K562 (cell line): Measurements from ENCODE around the gene FCGBP. TPM values are rescaled to one million over a fixed set of nuclear protein-coding genes. Genes with fewer than 3 reads are reported as not detected.

Source experiments
- BRD9 ChIP-seq: fragments of 450-650 bp; IDR thresholded peaks from 2 replicates; pipeline ENCODE4 v1.6.1; 2018; ENCODE audit warnings: low read depth; ENCODE audit not compliant: partially characterized antibody
- ETV1 ChIP-seq: fragments of 450-650 bp; conservative IDR thresholded peaks from 2 replicates; pipeline ENCODE4 v1.6.1; 2016; ENCODE audit warnings: missing genetic modification characterization, control low read depth, low read depth, missing compliant biosample characterization
- HDAC2 ChIP-seq: fragments of 450-650 bp; IDR thresholded peaks from 2 replicates; pipeline ENCODE4 v1.6.1; 2016; ENCODE audit warnings: mild to moderate bottlenecking
- JUN ChIP-seq, 2 experiments: sonication (generic) in 1 of 2; formaldehyde crosslinking in 1 of 2; IDR thresholded peaks; 2 replicates each; pipeline versions ENCODE4 v1.6.1 to v1.8.0; 2012 to 2022; ENCODE audit warnings: borderline replicate concordance in 2 of 2, mild to moderate bottlenecking in 2 of 2, improper control_type of control experiment in 1 of 2, low read depth in 1 of 2, low read length in 1 of 2, missing genetic modification reagents in 1 of 2
- KDM4B ChIP-seq, 2 experiments: fragments of 450-650 bp in 1 of 2; sonication (generic) in 1 of 2; IDR thresholded peaks; 2 replicates each; pipeline ENCODE4 v1.6.1; 2016 to 2017; ENCODE audit warnings: borderline replicate concordance in 2 of 2, antibody characterized with exemption in 1 of 2, low read depth in 1 of 2, mild to moderate bottlenecking in 1 of 2
- L3MBTL2 ChIP-seq: fragments of 450-650 bp; IDR thresholded peaks from 2 replicates; pipeline ENCODE4 v1.6.1; 2016; ENCODE audit warnings: mild to moderate bottlenecking, moderate library complexity
- MYC ChIP-seq, 2 experiments: fragments of 250-450 bp in 1 of 2; sonication (Bioruptor Pico) in 1 of 2; IDR thresholded peaks; 2 replicates each; pipeline versions ENCODE4 v1.5.1 to v1.6.1; 2012 to 2021; ENCODE audit warnings: low read depth in 2 of 2, borderline replicate concordance in 1 of 2, improper control_type of control experiment in 1 of 2, low read length in 1 of 2, mild to moderate bottlenecking in 1 of 2, moderate library complexity in 1 of 2
- NCOA6 ChIP-seq: fragments of 450-650 bp; IDR thresholded peaks from 2 replicates; pipeline ENCODE4 v1.6.1; 2017; ENCODE audit warnings: mild to moderate bottlenecking
- NFYB ChIP-seq: IDR thresholded peaks from 2 replicates; pipeline ENCODE4 v1.6.1; 2011; ENCODE audit warnings: mild to moderate bottlenecking, moderate library complexity; ENCODE audit not compliant: insufficient read length; ENCODE audit errors: extremely low read depth
- PHF20 ChIP-seq: fragments of 450-650 bp; IDR thresholded peaks from 2 replicates; pipeline ENCODE4 v1.6.1; 2018; ENCODE audit not compliant: partially characterized antibody
- RB1 ChIP-seq: fragments of 450-650 bp; IDR thresholded peaks from 2 replicates; pipeline ENCODE4 v1.6.1; 2017; ENCODE audit warnings: low read depth, mild to moderate bottlenecking
- RBFOX2 ChIP-seq: fragments of 200-400 bp; formaldehyde crosslinking; IDR thresholded peaks from 2 replicates; pipeline ENCODE4 v1.6.1; 2017; ENCODE audit warnings: low read depth, mild to moderate bottlenecking, low read length, moderate library complexity
- SMARCA4 ChIP-seq: fragments of 450-650 bp; IDR thresholded peaks from 2 replicates; pipeline ENCODE4 v1.6.1; 2016
- TARDBP ChIP-seq: fragments of 450-650 bp; IDR thresholded peaks from 2 replicates; pipeline ENCODE4 v1.6.1; 2016
- ZEB2 ChIP-seq: fragments of 450-650 bp; IDR thresholded peaks from 2 replicates; pipeline ENCODE4 v1.6.1; 2016
- ZFP1 ChIP-seq: fragments of 450-650 bp; formaldehyde crosslinking; IDR thresholded peaks from 2 replicates; pipeline ENCODE4 v1.4.0; 2020; ENCODE audit warnings: mild to moderate bottlenecking, mixed read lengths
- polyA plus RNA-seq, 8 experiments: library from polyadenylated mRNA; depleted of rRNA in 4 of 8; stranded (reverse) in 5 of 8; unstranded in 3 of 8; fragments of >200 nt; fragmentation: Nextera tagmentation in 2 of 8; fragmentation: Illumina TruSeq in 1 of 8; extraction: Ambion mirVana in 2 of 8; extraction: Trizol in 1 of 8; gene quantifications; 2 replicates each; pipeline versions ENCODE4 v1.2.1 to v1.2.3, GENCODE V29; 2011 to 2014; ENCODE audit warnings: inconsistent platforms in 1 of 8, missing spikeins in 1 of 8
- total RNA-seq, 7 experiments: library from RNA; depleted of rRNA in 6 of 7; stranded (reverse); fragments of >200 nt in 6 of 7; fragmentation: Illumina TruSeq in 2 of 7; extraction: Trizol in 2 of 7; gene quantifications; 2 replicates each; pipeline versions ENCODE4 v1.2.1 to v1.2.3, GENCODE V29; 2011 to 2021; ENCODE audit warnings: low replicate concordance in 1 of 7
- TF ChIP-seq, protein P1 (sequence below): sonication (generic); formaldehyde crosslinking; IDR thresholded peaks from 2 replicates; pipeline ENCODE4 v1.8.1; 2023; ENCODE audit warnings: mild to moderate bottlenecking, missing genetic modification reagents
- TF ChIP-seq, protein P2 (sequence below): sonication (generic); formaldehyde crosslinking; IDR thresholded peaks from 2 replicates; pipeline ENCODE4 v1.8.1; 2023; ENCODE audit warnings: mild to moderate bottlenecking, missing genetic modification reagents
- TF ChIP-seq, protein P3 (sequence below), 2 experiments: fragments of 200-800 bp in 1 of 2; sonication (Bioruptor generic) in 1 of 2; sonication (generic) in 1 of 2; formaldehyde crosslinking in 1 of 2; IDR thresholded peaks in 1 of 2; conservative IDR thresholded peaks in 1 of 2; 2 replicates each; pipeline versions ENCODE4 v1.5.0 to v1.6.1; 2016 to 2020; ENCODE audit warnings: missing compliant biosample characterization in 1 of 2, missing genetic modification characterization in 1 of 2, missing genetic modification reagents in 1 of 2
- TF ChIP-seq, protein P4 (sequence below), 2 experiments: fragments of 450-650 bp in 1 of 2; sonication (generic) in 1 of 2; formaldehyde crosslinking in 1 of 2; IDR thresholded peaks in 1 of 2; conservative IDR thresholded peaks in 1 of 2; 2 replicates each; pipeline versions ENCODE4 v1.6.1 to v1.8.1; 2016 to 2023; ENCODE audit warnings: mild to moderate bottlenecking in 2 of 2, moderate library complexity in 2 of 2, inconsistent platforms in 1 of 2, missing genetic modification reagents in 1 of 2

Gene FCGBP
- total and polyA plus RNA-seq, 9 of the 15 experiments (the other 6 are each of a cell fraction or from before 2014, with no cell fraction given), result 0.01 to 1.5 (median 0.13) TPM; not detected in 4

DNA sequence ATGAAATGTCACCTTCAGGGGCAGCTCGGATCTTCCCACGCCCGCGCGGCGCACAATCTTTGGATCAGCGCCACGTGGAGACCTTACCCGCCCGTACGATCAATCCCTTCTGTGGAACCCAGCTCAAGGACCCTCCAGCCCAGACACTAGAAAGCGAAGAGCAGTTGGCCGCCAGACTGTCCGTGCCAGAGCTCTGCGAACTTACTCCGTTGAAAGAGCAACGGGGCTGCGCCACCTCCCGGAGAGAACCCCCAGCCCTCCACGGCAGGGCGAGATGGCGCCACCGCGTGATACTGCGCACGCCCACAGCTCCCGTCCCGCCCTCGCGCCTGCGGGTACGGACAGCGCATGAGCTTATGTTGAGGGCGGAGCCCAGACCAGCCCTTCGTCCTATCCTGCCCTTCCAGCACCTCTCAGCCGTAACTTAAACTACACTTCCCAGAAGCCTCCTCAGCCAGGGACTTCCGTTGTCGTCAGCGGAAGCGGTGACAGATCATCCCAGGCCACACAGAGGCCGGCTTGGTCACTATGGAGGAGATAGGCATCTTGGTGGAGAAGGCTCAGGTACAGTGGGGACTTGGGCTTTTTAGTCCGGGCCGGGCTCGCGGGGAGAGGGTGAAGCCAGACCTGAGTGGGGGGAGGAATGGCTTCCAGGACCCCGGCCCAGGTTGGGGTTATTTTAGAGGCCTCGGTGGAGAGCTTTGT lies 36.4 kb upstream of the FCGBP start, which contains the start of gene PSMC4 (continued):
- TF ChIP-seq SMARCA4 (0 out of 2 replicates have a peak, but pooled peaks have one; percentile 41), ZEB2 (no peak; the same call in 1 of the 2 replicates), KDM4B (IDR thresholded peaks at IDR 0.05; ENCODE audit: borderline replicate concordance in 2 of 2, low read depth in 1 of 2) (peak in 1 of 2 experiments; percentile 78; a peak in 1 of 4 replicates), NFYB (no peak), RBFOX2 (peak; percentile 98), NCOA6 (no peak), ZFP1 (CRISPR knock-in tag) (no peak), PHF20 (peak; percentile 71), BRD9 (peak; percentile 39), ETV1 (tag) (peak; percentile 67), RB1 (peak; percentile 81), HDAC2 (peak; percentile 11; the same call in 1 of the 2 replicates), TARDBP (no peak), JUN (IDR thresholded peaks at IDR 0.05; ENCODE audit: borderline replicate concordance, low read depth, low read length) (peak; percentile 25; the same call in 1 of the 2 replicates), JUN (CRISPR knock-in tag; IDR thresholded peaks at IDR 0.05; ENCODE audit: borderline replicate concordance) (no peak), L3MBTL2 (peak; percentile 93), MYC (IDR thresholded peaks at IDR 0.05; ENCODE audit: low read depth, low read length) (peak; percentile 92), MYC (CRISPR knock-in tag; IDR thresholded peaks at IDR 0.05; ENCODE audit: borderline replicate concordance, low read depth) (peak; percentile 93)
- TF ChIP-seq, protein P1, sequence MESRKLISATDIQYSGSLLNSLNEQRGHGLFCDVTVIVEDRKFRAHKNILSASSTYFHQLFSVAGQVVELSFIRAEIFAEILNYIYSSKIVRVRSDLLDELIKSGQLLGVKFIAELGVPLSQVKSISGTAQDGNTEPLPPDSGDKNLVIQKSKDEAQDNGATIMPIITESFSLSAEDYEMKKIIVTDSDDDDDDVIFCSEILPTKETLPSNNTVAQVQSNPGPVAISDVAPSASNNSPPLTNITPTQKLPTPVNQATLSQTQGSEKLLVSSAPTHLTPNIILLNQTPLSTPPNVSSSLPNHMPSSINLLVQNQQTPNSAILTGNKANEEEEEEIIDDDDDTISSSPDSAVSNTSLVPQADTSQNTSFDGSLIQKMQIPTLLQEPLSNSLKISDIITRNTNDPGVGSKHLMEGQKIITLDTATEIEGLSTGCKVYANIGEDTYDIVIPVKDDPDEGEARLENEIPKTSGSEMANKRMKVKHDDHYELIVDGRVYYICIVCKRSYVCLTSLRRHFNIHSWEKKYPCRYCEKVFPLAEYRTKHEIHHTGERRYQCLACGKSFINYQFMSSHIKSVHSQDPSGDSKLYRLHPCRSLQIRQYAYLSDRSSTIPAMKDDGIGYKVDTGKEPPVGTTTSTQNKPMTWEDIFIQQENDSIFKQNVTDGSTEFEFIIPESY (CRISPR knock-in tag), result 0 out of 2 replicates have a peak, but pooled peaks have one; percentile 36
- TF ChIP-seq, protein P2, sequence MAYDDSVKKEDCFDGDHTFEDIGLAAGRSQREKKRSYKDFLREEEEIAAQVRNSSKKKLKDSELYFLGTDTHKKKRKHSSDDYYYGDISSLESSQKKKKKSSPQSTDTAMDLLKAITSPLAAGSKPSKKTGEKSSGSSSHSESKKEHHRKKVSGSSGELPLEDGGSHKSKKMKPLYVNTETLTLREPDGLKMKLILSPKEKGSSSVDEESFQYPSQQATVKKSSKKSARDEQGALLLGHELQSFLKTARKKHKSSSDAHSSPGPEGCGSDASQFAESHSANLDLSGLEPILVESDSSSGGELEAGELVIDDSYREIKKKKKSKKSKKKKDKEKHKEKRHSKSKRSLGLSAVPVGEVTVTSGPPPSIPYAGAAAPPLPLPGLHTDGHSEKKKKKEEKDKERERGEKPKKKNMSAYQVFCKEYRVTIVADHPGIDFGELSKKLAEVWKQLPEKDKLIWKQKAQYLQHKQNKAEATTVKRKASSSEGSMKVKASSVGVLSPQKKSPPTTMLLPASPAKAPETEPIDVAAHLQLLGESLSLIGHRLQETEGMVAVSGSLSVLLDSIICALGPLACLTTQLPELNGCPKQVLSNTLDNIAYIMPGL (CRISPR knock-in tag), result peak; percentile 63; the same call in 1 of the 2 replicates
- TF ChIP-seq, protein P3, sequence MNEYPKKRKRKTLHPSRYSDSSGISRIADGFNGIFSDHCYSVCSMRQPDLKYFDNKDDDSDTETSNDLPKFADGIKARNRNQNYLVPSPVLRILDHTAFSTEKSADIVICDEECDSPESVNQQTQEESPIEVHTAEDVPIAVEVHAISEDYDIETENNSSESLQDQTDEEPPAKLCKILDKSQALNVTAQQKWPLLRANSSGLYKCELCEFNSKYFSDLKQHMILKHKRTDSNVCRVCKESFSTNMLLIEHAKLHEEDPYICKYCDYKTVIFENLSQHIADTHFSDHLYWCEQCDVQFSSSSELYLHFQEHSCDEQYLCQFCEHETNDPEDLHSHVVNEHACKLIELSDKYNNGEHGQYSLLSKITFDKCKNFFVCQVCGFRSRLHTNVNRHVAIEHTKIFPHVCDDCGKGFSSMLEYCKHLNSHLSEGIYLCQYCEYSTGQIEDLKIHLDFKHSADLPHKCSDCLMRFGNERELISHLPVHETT (CRISPR knock-in tag; conservative IDR thresholded peaks at IDR 0.05 in 1 of 2, IDR thresholded peaks at IDR 0.05 in 1 of 2), result 0 out of 4 replicates have a peak, but pooled peaks of 1 of the 2 experiments have one; percentile 22
- TF ChIP-seq, protein P4, sequence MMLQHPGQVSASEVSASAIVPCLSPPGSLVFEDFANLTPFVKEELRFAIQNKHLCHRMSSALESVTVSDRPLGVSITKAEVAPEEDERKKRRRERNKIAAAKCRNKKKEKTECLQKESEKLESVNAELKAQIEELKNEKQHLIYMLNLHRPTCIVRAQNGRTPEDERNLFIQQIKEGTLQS (IDR thresholded peaks at IDR 0.05), result peak; percentile 64
- TF ChIP-seq, protein P4 (CRISPR knock-in tag; conservative IDR thresholded peaks at IDR 0.05), result no peak; the same call in 1 of the 2 replicates
